ENCODE data around the gene HHIPL1.

Gene HHIPL1

GRCh38 chr14:99718031-99718810 is 73.3 kb downstream of the HHIPL1 start:
- no peak for DNase-seq

- DNase-seq: no peak
These were observed 73.9 kb downstream of the HHIPL1 start for GRCh38 chr14:99718811-99719192.

DNA sequence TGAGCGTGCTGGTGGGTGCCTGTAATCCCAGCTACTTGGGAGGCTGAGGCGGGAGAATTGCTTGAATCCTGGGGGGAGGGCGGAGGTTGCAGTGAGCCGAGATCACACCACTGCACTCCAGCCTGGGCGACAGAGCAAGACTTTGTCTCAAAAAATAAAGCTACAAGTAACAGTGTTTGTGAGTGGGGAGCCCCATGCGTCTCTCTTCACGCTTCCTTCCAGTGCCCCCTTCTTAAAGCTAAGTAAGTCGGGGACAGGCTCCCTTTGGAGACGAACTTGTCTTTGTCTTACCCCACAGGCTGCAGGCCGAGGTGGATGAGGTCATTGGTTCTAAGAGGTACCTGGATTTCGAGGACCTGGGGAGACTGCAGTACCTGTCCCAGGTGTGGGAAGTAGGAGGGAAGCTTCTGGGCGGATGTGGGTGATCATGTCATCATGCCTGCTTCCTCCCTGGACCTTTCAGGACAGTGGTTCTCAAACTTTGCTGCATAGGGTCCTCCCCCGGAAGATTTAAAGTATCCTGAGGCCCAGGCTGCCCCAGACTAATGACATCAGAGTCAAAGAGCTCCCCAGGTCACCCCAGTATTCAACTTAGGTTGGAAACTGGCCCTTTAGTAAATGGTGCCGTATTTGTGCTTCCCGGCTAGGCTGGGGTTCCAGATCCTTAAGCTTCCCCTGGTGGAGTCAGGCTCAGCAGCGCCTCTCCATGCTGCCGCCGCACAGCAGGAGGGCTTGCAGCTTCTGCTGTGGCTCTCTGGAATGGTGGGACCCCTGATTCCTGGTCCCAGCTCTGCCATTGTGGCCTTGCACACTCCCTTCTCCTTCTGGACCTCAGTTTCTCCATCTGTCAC is 76.2 kb downstream of the HHIPL1 start:
- no peak for DNase-seq

DNA sequence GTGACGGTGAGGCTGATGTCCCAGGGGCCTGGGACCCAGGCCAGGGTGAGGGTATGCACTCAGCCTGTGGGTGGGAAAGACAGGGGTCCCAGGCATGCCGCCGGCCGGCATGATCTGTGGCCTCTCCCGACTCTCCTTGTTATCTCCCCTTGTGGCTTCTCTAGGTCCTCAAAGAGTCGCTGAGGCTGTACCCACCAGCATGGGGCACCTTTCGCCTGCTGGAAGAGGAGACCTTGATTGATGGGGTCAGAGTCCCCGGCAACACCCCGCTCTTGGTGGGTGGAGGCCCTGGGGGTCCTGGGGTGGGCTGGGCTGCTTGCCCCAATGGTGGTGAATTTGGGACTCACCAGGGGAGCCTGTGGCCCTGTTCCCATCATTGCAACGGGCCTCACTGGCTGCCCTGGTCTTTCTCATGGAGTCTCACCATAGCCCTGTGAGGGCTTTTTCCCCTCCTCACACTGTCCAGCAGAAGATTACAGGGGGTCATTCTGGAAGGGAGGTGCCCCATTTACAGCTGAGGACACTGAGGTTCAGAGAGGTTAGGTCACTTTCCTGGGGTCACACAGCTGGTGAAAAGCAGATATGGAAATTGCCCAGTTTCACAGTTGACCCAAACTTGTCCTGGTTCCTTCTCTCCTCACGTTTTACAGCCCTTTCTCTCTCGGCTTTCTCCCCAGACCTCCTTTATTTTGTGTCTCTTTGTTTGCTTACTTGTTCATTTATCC is 77.0 kb downstream of the HHIPL1 start:
- DNase-seq: no peak

DNA sequence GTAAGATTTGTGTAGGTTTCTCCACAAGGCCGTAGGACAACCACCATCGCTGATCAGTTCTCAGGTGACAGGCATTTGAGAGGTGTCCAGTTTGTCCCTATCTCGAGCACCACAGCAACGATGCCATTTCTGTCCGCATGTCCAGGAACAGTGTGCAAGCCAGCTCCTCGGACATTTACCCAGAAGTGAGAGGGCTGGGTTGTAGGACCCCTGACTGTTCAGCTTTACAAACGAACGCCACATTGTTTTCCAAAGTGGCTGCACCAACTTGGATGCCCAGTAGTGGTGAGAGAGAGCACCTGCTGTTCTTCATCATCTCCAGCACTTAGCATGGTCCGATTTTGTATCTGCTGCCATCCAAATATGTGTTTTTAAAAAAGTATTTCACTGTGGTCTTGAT is 77.8 kb downstream of the HHIPL1 start:
- no peak for DNase-seq

DNA sequence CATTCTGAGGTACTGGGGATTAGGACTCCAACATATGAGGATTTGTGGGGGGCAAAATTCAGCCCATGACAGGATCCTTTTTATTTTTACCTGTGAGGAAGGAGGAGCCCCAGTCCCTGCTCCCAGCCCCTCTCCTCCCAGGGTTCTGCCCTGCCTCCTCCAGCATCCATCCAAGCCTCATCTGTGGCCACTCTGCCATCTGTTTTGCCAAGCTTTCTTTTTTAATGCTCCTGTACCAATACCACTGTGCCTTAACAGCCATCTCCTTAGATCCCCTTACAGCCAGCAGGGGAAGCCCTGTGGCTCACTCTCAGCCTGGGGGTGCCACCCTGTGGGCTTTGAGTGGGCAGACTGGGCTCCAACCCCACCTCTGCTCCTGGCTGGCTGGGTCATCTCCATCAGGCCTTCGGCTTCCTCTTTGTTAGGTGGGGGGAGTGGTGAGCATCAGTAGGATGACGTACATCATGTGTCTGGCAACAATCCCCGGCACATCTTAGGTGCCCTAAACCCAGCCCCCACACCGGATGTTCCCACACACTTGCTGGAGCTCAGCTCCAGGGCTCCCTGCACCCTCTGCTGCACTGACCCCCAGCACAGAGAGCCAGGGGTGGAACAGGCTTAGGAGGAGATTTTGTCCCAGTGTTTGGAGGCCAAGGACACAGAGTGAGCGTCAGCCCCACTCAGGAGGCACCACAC is 79.4 kb downstream of the HHIPL1 start:
- DNase-seq: no peak

DNA sequence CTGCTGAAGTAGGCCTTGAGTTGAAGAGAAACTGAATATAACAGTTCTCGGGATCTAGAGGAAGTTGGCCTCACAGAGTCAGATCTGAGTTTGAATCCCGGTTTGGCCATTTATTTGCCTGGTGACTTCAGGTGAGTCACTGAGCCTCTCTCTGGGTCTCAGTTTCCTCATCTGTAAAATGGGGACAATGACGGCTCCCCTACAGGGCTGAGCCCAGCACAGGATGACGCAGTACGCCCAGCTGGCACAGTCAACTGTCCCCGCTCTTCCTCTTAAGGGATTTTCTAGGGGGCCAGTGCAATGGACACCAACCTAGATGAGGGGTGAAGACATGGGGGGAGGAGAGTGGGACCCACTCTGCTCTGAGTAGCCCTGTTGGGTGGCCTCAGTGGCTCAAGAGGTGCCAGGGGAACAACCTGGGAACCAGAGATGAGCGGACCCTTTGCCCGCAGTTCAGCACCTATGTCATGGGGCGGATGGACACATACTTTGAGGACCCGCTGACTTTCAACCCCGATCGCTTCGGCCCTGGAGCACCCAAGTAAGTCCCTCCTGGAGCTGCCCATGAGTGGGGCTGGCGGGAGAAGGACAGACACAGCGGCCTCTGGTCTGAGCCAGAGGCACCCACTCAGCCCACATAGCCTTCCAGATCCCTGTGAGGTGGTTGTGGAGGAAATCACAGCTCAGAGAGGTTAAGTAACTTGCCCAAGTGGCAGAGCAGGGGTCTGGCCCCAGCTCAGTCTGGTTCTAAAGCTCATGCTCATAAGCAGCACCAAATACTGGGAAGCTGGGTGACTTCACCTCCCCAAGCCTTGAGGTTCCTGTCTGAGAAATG is 80.2 kb downstream of the HHIPL1 start:
- no peak for DNase-seq

- DNase-seq: no peak
These were observed 81.0 kb downstream of the HHIPL1 start for GRCh38 chr14:99725774-99726537.

DNA sequence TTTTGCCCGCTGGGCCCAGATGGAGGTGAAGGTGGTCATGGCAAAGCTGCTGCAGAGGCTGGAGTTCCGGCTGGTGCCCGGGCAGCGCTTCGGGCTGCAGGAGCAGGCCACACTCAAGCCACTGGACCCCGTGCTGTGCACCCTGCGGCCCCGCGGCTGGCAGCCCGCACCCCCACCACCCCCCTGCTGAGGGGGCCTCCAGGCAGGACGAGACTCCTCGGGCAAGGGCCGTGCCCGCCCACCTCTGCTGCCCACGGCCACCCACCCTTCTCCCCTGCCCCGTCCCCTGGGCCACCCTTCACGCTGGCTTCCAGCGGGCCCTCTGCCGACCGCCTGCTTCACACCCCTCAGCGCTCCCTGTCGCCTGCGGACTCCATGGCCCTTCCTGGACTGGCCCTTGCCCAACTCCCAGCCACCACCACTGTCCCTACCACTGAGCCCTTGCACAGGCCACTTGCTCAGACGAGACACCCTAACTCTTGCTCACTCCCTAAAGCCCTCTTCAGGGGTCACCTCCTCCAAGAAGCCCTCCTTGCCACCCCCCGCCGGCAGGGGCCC is 81.7 kb downstream of the HHIPL1 start:
- DNase-seq: no peak

DNA sequence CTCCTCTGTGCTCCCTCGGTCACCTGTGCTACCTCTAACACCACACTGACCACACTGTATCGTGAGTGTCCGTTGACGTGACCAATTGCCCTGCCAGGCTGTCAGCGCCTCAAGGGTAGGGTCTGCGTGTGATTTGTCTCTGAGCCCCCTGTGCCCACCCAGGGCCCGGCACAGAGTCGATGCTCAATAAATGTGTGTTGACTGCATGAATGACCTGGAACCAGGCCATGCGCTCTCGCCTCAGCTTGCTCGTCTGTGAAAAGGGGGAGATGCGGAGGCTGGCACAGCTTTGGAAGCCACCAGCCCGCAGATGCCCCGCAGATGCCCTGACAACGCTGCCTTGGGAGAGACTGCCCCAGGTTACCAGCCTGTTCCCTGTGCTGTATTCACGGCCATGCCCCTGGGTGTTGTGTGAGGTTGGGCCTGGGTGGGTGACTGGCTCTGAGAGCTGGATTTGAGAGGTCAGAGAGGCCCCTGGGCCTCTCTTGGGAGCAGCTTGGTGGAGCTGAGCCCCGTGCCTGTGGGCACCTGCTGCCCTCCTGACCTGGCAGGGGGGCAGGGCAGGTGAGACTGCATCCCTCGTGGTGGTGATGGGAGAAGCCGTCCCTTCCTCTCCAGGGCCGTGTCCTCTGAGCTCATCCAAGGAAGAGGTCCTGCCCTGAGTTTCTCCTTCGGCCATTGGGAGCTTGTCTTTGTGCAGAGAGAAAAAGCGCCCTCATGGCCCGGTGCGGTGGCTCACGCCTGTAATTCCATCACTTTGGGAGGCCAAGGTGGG is 82.4 kb downstream of the HHIPL1 start:
- DNase-seq: no peak

DNA sequence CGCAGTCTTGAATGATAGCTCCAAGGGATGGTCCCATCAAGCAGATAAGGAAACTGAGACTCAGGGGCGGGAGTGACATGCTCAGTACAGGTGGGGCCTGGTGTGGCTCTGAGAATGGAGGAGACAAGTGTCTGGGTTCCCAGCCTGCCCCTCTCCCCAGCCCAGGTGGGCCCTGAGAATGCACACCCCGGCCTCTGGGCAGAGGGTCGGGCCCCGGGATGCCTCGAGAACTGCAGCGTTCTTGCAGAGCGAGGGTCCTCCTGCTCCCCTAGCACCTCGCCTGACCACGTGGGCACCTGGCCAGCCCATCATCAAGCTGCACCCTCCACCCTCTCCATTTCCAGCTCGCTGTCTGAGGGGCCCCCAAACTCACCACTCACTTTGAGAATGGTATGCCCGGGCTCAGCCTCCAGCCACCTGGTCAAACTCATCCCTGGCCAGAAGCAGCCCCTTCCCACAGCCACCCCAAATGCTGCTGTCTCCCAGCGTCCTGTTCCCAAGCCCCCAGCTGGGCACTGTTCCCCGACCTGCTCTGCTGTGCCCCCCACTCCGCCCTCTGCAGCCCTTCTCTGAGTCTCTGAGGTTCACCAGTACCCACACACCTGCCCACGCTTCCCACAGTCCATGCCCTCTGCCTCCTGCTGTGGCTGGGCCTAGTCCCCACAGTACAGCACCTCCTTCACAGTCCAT is 83.4 kb downstream of the HHIPL1 start:
- DNase-seq: no peak

DNA sequence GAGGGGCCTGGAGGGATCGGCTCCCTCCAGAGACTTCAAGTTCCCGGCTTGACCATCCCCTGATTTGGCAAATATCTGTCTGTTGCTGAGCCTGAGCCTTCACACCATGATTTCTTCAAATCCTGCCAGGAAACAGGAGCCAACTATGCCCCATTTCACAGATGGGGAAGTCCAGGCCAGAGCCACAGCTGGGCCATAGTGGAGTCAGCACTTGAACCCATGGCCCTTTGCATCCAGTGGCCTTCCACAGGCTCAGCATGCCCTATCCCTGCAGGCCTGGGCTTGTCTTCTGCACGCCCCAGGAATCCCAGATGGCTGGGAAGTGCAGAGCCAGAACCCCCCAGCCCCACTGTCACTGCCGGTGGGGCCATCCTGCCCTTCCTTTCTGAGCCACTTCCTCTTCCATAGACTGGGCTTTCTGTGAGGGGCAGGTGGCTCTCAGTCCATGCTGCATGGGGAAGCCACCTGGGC is 84.1 kb downstream of the HHIPL1 start:
- DNase-seq: no peak
